Stimulated activated CD8-positive, alpha-beta memory T cell treated with anti-CD3 and anti-CD28 coated beads, Interleukin-2, amount 100 ng/mL, for 1 hour (primary cell): ENCODE results near the gene NGDN.
"Not testable (repeated sequence)": the region's sequence is repeated elsewhere in the genome, so short reads cannot be mapped to it uniquely, and the experiment has no call there.

Experiments used
- DNase-seq, 2 donors: peaks; one replicate each; pipeline ENCODE4 v3.0.0-alpha.2; 2020; ENCODE audit warnings: low read depth in 2 of 2

NGDN gene

DNA sequence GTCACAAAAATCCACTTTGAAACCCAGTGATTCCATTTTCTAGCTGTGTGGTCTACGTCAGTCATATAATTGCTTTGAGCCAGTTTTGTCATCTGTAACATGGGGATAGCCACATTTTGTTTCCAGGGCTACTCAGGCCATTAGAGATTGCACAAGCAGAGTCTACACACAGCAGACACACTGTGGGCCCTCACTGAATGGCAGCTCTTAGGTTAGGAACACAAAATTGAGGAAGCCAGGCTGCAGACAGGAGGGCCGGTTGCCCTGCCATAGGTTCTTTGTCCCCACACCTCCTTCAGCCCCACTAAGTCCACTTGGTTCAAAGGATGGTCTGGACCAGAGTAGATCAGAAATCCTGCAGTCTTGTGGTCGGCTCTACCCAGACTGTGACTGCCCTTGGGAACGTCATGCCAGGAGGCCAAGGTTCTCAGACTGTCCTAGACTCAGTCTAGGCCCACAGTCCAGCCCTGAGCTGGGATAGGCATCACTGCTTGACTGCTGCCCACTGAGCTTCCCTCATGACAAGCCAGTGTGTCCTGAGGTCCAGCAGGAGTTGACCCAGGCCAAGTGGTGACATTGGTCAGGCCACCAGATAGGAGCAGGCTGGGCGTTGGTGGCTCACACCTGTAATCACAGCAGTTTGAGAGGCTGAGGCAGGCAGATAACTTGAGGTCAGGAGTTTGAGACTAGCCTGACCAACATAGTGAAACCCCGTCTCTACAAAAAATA, 30.2 kb upstream of the NGDN start:
- DNase-seq = no peak

DNA sequence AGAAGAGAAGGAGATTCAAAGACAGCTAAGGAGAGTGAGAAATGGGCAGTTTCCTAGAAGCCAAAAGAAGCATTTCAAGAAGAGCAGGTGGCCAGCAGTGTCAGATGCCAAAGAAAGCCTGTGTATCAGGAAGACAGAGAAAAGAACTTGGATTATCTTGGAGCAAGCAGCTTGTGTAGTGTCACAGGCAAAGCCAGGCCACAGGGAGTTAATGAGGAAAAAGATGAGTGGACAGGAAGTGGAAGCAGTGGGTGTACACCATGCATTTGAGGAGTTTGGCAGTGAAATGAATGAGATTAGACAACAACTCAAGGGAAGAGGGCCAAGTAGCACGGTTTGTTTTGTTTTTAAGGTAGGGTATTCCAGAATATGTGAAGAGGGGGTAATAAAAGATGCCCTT, 28.4 kb upstream of the NGDN start:
- DNase-seq = no peak

DNA sequence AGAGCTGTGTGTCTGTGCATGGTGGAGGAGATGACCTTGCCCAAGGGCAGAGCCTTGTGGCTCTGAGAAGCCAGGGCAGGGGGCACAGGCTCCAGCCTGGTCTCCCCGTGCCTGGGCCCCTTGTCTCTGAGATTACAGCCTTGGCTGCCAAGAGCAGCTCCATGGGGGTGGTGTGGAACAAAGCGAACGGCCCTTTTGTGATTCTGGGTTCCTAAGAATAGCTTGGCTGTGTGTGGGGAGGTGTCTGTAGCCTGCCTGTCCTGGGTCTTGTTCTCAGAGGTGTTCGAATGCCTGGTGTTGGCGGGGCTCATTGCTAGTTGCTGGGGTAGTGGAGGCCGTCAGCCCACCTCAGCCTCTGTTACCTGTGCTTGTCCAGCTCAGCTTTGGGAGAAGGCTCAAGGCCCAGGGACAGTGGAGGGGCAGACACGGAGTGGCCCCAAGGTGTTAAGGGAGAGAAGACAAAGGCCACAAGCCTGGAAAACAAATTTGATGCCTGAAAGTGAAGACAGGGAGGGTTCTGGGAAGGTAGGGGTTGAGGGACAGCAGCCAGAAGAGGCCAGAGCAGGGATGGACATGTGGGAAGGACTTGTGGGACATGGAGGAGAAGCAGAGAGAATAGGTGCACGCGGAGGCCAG, 26.7 kb upstream of the NGDN start:
- no peak for DNase-seq

DNA sequence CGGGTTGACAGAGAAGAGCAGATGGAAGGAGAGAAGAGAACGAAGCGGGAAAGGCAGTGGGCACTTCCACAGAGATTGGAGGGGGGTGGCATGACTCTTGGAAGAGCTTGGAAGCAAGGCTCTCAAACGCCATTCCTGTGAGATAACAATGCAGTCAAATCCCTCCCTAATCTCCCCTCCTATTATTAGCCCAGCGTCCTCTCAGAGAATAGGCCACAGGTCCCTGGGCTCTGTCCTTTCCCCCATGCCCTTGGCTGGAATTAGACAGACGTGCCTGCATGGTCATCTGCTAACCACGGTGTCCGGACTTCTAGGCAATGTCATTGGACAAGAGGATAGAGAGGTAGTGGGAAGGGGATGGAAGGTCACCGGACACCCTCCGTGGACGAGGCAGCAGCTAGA, 26.1 kb upstream of the NGDN start:
- DNase-seq = no peak

DNA sequence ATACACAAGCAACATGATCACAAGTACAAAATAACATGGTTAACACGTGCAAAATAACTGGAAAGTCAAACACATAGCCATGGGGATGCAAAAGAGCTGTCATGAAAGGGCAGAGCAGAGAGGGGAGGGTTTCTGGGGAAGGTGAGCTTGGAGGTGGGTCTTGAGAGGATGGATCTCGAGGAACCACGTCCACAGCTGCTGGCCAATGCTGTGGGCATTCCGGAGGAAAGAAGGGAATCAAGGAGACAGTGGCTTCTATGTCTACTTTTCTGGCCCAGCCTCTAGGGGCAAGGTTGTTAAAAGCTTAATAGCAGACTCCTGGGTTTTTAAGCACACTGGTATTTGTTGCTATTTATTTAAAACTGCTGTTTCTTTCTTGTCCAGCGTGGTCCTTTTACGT, 25.6 kb upstream of the NGDN start:
- no peak for DNase-seq

DNA sequence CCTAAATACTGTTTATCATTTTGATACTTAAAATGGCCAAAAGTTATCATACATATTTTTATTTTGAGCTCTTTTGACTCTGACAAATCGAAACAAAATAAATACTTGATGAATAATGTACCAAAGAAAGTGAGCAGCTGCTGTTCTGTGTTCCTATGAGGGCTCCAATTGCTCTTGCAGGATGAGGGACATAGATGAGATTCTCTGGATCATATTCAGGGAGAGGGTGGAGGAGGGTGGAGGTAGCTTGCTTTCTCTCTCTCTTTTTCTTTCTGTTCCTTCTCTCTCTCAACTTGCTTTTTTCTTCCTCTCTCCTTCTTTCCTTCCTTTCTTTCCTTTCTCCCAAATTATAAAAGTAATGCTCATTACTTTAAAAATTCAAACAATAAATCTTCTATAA, 25.2 kb upstream of the NGDN start:
- no peak for DNase-seq

DNA sequence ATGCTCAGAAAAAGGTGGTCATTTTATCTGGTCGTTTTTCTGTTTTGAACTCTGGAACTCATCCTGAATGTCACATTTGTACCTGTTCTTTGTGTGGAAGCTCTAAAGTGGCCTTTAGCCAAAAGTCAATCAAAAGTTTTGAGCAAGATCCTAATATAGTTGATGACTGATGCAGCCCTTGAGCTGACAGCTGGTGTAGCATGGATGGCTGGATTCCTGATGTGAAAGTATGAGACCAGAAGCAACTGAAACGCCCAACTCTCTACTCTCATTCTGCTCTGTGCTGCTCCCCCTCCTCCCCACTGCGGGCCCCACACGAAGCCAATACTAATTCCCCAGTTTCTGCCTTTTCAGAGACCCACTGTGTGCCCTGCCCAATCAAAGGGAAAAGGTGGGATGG, 23.7 kb upstream of the NGDN start:
- no peak for DNase-seq

DNA sequence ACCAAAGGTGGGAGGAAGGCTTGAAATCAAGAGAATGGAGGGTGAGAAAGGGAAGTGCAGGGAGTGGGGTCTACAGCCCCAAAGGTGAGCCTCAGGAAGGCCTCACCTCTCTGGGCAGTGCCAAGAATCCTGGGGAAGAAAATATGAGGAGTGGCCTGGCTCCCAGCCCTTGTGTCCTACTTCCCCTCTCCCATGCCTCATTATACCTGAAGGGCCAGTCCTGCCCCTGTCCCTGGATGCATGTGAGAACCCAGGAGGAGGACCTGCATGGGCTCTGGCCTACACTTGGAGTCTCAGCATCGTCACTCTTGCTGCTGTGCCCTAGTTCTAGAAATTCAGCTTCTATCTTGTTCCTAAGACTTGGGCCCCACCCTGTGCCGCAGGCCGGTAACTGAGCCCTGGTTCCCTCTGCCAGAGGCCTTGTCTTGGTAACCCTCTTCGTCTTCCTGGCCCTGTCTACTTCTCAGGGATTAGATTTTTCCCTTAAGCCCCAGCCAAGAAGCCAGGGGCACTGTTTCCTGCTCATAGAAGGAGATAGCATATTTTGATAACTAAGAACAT, 23.1 kb upstream of the NGDN start:
- DNase-seq = no peak

DNA sequence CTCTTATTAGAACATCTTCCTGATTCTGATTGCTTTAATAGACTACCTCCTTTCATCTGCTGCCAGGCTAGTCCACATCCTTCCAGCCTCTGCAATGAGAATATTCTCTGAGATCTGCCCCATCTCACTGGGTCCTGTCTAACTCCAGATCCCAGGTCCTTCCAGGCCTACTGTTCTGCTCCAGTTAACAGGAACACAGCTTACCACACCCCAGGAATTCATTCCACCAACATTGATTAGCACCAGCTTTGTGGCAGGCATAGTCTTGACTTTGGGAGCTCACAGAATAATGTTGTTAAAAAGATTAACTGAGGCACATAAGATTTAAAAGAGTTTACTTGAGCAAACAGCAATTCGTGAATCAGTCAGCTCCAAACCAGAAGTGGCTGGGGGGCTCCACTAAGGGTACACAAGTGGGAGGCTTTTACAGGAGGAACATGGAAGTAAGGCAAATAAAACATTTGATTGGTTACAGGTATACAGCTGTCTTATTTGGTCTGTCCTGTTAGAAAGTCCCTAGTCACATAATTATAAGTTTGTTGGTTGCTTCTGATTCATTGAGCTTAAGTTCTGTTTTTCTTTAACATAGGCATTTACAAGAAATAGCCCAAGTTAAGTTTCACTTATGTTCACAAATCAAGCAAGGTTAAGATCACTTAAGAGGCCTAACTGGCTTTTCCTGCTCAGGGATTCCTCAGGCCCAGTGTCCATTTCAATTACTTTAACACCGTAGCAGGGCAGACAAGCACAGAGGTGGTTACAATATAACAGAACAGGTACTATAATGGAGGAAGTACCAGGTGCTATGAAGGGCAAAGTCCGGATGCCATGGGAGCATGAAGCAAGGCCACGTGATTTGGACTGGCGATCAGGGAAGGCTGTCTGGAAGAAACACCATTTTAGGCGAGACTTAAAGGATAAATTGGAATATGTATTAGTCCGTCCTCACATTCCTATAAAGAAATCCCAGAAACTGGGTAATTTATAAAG, 21.8 kb upstream of the NGDN start:
- DNase-seq = no peak

DNA sequence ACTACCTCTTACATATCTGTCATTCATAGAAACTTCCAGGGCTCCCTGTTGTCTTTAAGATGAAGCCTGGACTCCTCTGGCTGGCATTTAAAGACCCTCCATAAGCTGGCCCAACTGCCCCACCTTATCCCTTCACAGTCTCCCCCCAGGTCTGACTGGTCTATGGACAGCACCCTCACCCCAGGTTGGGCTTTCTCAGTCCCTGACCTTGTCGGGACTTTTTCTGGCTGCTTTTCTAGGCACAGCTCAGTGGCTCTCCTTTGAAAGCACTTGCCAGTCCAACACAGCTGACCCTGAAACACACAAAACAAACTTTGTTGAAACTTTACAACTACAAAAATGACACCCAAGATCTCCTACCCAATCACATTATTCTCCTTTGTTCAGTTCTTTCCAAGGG, 20.2 kb upstream of the NGDN start:
- no peak for DNase-seq

DNA sequence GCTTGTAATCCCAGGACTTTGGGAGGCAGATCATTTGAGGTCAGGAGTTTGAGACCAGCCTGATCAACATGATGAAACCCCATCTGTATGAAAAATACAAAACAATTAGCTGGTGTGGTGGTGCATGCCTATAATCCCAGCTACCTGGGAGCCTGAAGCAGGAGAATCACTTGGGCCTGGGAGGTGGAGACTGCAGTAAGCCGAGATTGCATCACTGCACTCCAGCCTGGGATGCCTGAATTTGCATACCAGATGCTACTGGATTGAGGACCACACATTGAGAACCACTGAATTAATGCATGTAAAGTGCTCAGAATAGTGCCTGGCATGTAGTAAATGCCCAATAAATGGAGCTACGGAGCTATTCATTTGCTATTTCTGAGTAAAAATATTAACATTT, 19.1 kb upstream of the NGDN start:
- no peak for DNase-seq

DNA sequence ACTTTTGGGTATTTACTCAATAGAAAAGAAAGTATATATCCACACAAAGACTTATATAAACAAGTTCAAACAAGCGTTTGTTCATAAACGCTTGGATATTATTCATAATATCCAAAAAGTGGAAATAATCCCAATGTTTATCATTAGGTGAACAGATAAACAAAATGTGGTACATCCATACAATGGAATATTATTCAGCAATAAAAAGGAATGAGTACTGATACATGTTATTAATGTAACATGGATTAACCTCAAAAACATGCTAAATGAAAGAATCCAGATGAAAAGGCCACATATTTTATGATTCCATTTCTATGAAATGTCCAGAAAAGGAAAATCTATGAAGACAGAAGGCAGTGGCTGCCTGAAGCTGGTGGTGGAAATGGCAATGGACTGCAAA, 17.3 kb upstream of the NGDN start:
- no peak for DNase-seq

DNA sequence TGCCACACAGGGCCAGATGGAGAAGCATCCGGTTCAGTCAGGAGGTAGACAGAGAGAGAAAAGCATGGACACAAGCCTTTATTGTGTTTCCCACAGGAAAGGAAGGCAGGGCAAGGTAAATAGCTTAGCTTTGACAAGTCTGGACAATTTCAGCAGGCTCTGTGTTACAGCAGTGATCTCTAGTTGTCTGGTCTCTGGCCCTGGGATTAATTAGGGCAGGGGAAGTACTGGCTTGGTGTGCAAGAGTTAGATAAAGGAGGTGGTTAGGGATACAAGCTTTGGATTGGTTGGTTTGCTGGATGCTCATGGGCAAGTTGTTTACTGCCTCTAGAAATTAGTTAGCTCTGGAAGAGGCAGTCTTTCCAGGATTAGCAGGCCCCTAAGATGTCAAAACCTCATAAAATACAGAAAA, 15.1 kb upstream of the NGDN start:
- no peak for DNase-seq

DNA sequence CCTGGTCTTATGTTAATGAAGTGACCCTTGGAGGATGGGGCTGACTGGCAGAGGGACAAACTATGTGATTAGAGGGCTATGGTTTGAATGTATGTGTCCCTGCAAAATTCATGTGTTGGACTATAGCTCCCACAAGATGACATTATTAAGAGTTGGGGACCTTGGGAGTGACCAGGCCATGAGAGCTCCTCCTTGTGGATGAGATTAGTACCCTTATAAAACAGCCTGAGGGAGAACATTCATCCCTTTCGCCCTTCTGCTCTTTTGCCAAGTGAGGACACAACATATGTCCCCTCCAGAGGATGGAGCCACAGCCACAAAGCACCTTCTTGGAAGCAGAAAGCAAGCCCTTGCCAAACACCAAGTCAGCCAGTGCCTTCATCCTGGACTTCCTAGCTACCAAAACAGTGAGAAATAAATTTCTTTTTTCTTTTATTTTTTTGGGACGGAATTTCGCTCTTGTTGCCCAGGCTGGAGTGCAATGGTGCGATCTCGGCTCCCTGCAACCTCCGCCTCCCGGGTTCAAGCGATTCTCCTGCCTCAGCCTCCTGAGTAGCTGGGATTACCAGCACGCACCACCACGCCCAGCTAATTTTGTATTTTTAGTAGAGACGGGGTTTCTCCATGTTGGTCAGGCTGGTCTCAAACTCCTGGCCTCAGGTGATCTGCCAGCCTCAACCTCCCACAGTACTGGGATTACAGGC, 12.5 kb upstream of the NGDN start:
- DNase-seq = not testable (repeated sequence)

DNA sequence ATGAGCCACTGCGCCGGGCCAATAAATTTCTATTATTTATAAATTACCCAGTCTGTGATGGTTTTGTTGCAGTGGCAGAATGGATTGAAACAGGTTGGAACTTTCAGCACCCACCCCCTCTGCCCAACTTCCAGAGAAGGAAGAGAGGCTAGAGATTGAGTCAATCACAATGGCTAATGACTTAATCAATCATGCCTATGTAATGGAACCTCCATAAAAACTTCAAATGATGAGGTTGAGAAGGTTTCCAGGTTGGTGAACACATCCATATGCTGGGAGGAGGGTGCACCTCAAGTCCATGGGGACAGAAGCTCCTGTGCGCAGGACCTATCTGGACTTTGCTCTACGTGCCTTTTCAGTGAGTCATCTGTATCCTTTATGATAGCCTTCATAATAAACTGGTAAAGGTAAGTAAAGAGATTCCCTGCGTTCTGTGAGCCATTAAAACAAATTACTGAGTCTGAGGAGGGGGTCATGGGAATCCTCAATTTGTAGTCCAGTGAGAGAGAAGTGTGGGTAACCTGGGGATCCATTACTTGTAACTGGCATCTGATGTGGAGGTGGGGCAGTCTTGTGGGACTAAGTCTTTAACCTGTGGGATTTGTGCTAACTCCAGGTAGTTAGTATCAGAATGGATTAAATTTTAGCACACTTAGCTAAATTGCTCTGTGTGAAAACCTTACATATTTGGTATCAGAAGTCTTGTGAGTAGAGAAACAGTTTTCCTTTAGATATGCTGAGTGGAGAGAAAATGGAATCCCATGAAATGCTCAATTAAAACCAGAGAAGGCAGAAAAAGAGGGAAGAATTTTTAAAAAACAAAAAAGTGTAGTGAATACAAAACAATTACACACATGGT, 11.7 kb upstream of the NGDN start:
- no peak for DNase-seq

DNA sequence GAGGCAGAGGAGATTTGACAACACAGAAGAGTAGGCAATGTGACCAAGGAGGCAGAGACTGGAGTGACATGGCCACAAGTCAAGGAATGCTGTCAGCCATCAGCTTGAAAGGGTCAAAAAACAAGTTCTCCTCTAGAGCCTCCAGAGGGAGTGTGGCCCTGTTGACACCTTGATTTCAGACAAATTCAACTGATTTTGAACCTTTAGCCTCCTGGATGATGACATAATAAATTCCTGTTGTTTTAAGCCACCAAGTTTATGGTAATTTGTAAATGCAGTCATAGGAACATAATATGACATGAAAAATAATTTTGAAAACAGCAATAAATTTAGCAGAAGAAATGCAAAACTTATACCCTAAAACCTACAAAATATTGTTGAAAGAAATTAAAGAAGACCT, 8.5 kb upstream of the NGDN start:
- DNase-seq = no peak

DNA sequence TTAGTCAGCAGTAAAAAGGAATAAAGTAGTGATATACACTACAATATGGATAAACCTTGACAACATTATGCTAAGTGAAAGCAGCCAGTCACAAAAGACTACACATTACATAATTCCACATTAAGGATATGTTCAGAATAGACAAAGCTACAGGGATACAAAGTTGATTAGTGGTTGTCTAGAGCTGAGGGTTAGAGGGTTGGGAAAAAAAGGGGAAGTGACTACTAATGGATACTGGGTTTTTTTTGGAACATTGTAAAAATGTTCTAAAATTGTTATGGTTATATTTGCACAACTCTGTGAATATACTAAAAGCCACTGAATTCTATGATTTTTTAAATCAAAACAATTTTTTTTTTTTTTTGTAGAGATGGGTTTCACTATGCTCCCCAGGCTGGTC, 4.8 kb upstream of the NGDN start:
- no peak for DNase-seq

DNA sequence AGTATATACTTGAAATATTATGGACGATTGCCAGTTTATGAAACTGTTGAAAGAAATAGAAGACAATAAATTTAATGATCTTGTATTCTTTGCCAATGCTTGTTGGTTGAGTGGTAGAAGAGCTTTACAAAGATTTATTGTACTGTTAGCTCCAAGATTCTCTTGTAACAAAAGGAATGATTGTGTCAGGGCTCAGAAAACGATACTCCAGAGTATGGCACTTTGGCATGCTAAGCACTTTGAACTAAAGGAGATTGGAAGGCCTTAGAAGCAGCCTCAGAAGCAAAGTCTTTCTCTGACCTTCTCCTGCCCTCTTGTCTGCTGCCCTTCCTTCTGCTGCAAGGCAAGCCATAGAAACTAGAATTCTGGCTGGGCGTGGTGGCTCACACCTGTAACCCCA, 4.2 kb upstream of the NGDN start:
- no peak for DNase-seq

DNA sequence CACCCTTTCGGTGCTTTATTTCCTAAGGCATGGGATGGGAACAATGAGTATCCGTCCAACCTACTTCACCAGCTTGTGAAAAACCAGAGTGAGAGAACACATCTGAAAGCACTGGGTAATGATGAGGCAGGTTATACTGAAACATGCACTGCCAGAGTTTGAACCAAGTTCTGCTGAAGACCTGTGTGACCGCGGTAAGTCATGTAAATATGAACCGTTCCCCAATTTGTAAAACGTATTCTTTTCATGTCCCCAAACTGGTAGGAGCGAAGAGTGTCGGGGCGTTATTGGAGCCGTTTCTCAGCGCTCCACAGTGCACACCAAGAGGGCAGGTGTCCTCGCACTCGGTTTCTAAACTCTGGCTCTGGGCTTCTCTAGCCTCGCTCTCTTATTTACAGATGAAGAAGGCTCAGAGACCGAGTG, 788 bp upstream of the NGDN start:
- DNase-seq = no peak

DNA sequence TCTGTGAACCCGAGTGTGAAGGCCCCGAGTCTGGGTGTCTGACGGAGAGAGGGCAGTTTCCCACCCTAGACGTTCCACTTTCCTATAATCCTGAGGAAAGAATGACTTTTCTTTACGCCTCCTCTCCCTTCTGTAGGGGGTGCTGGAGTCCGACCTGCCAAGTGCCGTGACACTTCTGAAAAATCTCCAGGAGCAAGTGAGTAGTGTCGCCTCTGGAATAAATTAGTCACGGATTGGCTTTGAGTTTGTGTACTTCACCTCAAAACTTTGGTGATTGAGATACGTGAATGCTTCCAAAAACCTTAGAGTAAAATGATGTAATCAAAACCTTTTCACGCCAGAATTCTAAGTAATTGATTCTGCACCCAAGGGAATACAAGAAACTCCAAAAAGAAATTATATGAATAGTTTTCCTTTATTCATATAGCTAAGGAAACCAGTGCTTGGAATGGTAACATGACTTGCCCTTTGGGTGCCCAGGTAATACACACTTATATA, 452 bp downstream of the NGDN start:
- DNase-seq = no peak

DNA sequence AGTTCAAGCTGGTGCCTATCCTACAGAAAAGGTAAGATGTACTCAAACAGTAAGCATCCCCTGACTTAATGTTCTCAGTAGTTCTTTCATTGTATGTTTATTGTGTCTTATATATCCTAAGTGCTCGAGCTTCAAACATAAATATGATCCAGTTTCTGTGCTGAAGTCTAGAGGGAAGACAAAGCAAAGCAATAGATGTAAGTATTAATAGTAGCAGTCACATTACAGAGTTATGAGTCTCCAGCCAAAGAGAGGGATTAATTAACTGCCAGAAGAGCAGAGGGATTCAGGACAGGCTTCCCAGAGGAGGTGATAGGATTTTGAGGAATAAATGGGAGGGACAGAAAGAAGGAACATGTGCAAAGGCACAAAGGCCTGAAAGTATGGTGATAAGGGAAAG, 1.4 kb downstream of the NGDN start:
- DNase-seq = no peak
